HG02938 (cell line): ENCODE data around the gene IL15.
"Not testable (repeated sequence)": the region's sequence is repeated elsewhere in the genome, so short reads cannot be mapped to it uniquely, and the experiment has no call there.

Experiments used
- ATAC-seq: cut with Tn5 transposase; IDR thresholded peaks from one replicate; pipeline ENCODE4 v1.9.1; 2021; ENCODE audit warnings: mild to moderate bottlenecking, moderate library complexity; ENCODE audit not compliant: unreplicated experiment

Gene IL15

GRCh38 chr4:141645611-141646340 is 9.4 kb downstream of the IL15 start:
- ATAC-seq = no peak

- no peak for ATAC-seq
These were observed 10.6 kb downstream of the IL15 start for GRCh38 chr4:141646969-141647368.

DNA sequence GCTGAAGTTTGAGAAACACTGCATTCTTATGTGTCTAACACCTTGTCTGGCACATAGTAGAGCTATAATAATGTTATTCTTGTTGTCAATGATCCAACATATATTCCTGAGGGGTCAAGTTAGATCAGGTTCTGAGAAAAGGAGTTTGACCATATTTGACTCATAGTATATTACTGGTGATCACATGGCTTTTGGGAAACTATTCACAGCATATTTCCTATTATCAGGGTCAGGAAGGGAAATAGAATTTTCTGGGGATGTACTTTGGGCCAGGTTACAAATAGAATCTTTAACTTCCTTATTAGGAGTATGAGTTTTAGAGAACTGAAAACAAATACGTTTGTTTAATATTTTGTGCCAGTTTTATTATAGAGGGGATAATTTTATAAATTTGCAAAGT is 11.6 kb downstream of the IL15 start:
- no peak for ATAC-seq

- no peak for ATAC-seq
These were observed 15.9 kb downstream of the IL15 start for GRCh38 chr4:141652161-141652778.

DNA sequence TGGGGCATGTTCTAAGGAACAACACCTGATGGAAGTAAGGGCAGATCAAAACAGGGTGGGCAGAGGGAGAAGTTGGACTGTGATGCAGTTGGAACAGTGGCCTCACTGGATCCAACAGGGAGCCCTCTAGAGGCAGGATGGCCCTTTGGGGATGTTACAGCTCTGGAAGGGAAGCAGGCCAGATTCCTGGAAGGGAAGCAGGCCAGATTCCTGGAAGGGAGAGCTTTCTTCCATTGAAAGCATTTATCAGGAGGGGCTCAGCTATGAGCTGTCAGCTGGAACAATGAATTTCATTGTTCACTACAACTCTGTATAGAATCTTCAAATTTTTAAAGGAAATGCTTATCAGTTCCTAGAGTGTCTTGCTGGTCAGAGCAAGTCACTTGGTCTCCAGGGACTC is 17.7 kb downstream of the IL15 start:
- ATAC-seq = no peak

DNA sequence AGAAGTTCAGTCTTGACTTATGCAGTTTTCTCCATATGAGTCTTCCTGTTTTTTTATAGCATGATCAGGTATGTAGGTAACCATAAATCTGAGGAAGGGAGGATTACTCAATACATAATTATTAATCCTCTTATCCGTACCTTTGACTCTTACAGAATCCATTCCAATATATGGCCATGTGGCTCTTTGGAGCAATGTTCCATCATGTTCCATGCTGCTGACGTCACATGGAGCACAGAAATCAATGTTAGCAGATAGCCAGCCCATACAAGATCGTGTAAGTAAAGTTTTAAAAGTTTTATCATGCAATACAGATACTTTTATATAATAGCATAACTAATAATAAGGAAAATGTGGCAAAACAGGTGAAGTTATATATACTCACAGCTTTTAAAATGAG is 19.6 kb downstream of the IL15 start:
- no peak for ATAC-seq

GRCh38 chr4:141657550-141658250 is 21.3 kb downstream of the IL15 start:
- ATAC-seq = no peak

GRCh38 chr4:141658309-141658708 is 21.9 kb downstream of the IL15 start:
- ATAC-seq = peak; percentile 60

DNA sequence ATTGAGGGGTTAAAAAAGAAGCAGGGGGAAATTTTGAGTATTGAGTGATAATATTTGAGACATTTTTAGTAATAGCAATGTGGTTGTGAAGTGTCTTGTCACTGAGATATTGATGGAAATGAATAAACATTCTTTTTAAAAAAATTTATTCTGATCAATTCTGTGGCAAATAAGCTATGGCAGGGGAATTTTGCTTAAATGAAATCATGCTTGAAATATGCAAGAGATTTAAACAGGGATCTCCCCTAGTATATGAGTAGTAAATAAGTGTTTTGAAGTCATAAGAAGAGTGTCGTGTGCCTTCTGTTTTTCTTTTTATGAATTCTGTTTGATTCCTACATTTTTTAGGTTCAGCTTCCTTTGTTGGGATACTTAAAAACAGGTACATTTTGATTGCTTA is 23.2 kb downstream of the IL15 start:
- no peak for ATAC-seq

- no peak for ATAC-seq
These were observed 24.5 kb downstream of the IL15 start for GRCh38 chr4:141660880-141661279.

GRCh38 chr4:141668200-141668910 is 32.0 kb downstream of the IL15 start:
- no peak for ATAC-seq

- no peak for ATAC-seq
These were observed 33.1 kb downstream of the IL15 start for GRCh38 chr4:141669501-141669900.

DNA sequence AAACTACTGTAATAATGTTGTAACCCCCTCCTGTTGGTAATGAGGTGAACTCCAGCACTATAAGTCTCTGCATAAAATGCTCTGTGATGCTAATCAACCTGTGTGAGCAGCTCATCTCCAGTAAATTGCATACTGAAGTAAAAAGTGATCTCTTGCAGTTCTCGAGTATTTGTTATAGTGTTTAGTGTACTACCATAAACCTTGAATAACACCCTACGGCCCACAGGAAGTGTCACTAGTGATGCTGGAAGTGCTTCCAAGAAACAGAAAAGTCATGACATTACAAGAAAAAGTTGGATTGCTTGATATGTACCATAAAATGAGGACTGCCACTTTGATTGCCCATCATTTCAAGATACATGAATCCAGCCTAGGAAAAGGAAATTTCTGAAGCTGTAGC is 39.0 kb downstream of the IL15 start:
- no peak for ATAC-seq

- no peak for ATAC-seq
These were observed 39.8 kb downstream of the IL15 start for GRCh38 chr4:141676087-141676670.

GRCh38 chr4:141680060-141680459 is 43.7 kb downstream of the IL15 start:
- no peak for ATAC-seq

GRCh38 chr4:141684785-141685184 is 48.4 kb downstream of the IL15 start:
- ATAC-seq = no peak

DNA sequence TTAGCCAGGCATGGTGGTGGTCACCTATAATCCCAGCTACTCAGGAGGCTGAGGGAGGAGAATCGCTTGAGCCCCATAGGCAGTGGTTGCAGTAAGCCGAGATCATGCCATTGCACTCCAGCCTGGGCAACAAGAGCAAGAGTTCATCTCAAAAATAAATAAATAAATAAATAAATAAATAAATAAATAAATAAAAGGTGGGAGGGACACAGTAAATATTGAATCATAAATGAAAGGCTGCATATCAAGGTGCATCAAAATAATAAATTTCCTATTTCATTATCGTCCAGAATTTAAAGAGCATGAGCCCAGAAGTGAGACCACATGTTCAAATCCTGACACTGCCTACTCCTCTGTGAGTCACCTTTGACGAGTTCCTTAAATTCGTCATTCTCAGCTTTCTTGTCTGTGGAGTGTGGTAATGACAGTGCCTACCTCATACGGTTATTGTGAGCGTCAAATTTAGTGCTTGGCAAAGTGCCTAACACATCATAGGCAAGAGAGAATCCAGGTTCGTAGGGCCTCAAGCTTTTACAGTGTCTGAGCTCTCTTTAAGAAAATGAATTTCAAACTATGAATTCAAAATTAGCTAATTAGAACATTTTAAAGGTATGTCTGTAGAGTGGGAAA is 49.9 kb downstream of the IL15 start:
- no peak for ATAC-seq

DNA sequence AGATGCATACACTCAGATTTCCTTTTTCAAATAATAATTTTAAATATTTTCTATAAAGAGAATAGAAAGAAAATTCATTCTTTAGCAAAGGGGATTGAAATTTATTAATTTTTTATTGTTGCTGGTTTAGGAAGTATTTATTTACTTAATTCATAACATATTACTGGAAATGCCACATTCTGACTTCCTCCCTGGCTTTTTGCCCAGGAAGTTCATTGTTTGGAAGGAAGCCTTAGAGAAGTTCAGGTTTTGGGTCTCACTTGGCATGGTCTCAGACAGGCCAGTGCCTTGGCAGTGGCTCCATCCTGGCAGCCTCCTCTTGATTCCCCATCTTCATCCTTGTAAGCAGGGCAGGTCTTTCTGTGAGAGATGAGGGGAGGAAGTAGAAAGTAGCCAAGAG is 50.5 kb downstream of the IL15 start:
- no peak for ATAC-seq

- ATAC-seq = not testable (repeated sequence)
These were observed 53.4 kb downstream of the IL15 start for GRCh38 chr4:141689726-141690296.

DNA sequence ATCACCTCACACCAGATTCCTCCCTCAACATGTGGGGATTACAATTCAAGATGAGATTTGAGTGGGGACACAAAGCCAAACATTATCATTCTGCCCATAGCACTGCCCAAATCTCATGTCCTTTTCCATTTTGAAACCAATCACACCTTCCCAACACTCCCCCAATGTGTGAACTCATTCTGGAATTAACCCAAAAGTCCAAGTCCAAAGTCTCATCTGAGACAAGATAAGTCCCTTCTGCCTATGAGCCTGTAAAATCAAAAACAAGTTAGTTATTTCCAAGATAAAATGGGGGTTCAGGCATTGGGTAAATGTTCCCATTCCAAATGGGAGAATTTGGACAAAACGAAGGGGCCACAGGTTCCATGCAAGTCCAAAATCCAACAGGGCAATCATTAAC is 54.9 kb downstream of the IL15 start:
- not testable (repeated sequence) for ATAC-seq
